ENCODE data around the gene CKMT2.

DNA sequence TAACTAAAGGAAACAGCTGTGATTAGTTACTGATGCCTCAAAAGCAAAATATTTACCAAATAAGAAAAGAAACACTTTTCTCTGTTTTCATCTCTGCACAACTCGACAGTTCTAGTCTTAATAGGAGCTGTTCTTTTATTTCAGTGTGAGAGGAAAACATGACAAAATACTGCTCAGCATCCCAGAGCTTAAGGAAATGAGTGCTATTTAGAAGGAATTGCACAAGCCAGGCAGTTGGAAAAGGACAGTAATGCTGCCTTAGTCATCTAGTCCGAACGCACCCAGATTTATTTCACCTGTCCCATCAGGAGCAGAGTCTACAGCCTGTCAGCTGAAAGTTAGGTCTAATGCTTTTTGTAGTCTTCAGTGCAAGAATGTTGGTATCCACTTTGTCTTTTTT is 80.6 kb downstream of the CKMT2 start:
- TF ChIP-seq, protein P1, sequence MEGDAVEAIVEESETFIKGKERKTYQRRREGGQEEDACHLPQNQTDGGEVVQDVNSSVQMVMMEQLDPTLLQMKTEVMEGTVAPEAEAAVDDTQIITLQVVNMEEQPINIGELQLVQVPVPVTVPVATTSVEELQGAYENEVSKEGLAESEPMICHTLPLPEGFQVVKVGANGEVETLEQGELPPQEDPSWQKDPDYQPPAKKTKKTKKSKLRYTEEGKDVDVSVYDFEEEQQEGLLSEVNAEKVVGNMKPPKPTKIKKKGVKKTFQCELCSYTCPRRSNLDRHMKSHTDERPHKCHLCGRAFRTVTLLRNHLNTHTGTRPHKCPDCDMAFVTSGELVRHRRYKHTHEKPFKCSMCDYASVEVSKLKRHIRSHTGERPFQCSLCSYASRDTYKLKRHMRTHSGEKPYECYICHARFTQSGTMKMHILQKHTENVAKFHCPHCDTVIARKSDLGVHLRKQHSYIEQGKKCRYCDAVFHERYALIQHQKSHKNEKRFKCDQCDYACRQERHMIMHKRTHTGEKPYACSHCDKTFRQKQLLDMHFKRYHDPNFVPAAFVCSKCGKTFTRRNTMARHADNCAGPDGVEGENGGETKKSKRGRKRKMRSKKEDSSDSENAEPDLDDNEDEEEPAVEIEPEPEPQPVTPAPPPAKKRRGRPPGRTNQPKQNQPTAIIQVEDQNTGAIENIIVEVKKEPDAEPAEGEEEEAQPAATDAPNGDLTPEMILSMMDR (IDR thresholded peaks at IDR 0.05; ENCODE audit: poor library complexity): no peak
- no peak for TF ChIP-seq EZH2 (IDR thresholded peaks at IDR 0.05; ENCODE audit: borderline replicate concordance)

Measured in hepatocyte (in vitro differentiated cells).